Common myeloid progenitor, CD34-positive (primary cell): Measurements from ENCODE around the gene SLC17A9.
A peak's percentile ranks its signal among the peaks of the same experiment; 100 is the strongest.

Experiments used
- CTCF ChIA-PET: fragments of 350-600 bp; sonication (Branson Sonifier 250); formaldehyde crosslinking; loops from one replicate; lab custom pipeline; 2021; ENCODE audit warnings: antibody characterized with exemption; lab: Charles Lee
- POLR2A ChIA-PET: fragments of 350-600 bp; sonication (Branson Sonifier 250); formaldehyde crosslinking; loops from one replicate; lab custom pipeline; 2021; ENCODE audit warnings: antibody characterized with exemption; lab: Charles Lee
- DNase-seq, 3 donors: peaks; one replicate each; pipeline versions ENCODE4 v3.0.0 to v3.0.0-alpha.2; 2013
- H3K27ac ChIP-seq, 2 experiments: 1 replicate in 1 of 2; 2 replicates in 1 of 2; pipeline ENCODE4 v1.7.0; 2013; ENCODE audit warnings: inconsistent platforms in 2 of 2, low read length in 2 of 2, mild to moderate bottlenecking in 2 of 2, low read depth in 1 of 2, moderate library complexity in 1 of 2; ENCODE audit not compliant: severe bottlenecking in 2 of 2, insufficient read depth in 1 of 2, poor library complexity in 1 of 2
- H3K27me3 ChIP-seq, 5 experiments: replicated peaks in 2 of 5; 1 replicate in 3 of 5; 2 replicates in 2 of 5; pipeline versions ENCODE4 v1.6.1 to v1.7.0; 2013; ENCODE audit warnings: low read length in 4 of 5, mild to moderate bottlenecking in 2 of 5, moderate library complexity in 2 of 5, inconsistent platforms in 1 of 5; ENCODE audit not compliant: insufficient read depth in 5 of 5, control insufficient read depth in 4 of 5
- H3K36me3 ChIP-seq, 4 experiments: 1 replicate in 2 of 4; 2 replicates in 2 of 4; pipeline versions ENCODE4 v1.6.1 to v1.7.0; 2013; ENCODE audit warnings: low read length in 3 of 4, control low read depth in 1 of 4, mild to moderate bottlenecking in 1 of 4; ENCODE audit not compliant: control insufficient read depth in 4 of 4, insufficient read depth in 4 of 4
- H3K4me1 ChIP-seq, 4 experiments: 1 replicate in 3 of 4; 2 replicates in 1 of 4; pipeline versions ENCODE4 v1.6.1 to v1.7.1; 2013; ENCODE audit warnings: low read length in 3 of 4, mild to moderate bottlenecking in 3 of 4, control low read depth in 1 of 4, inconsistent platforms in 1 of 4, moderate library complexity in 1 of 4; ENCODE audit not compliant: control insufficient read depth in 4 of 4, insufficient read depth in 4 of 4; ENCODE audit errors: control extremely low read depth in 1 of 4
- H3K4me3 ChIP-seq, 7 experiments: 1 replicate in 4 of 7; 2 replicates in 3 of 7; pipeline versions ENCODE4 v1.5.1 to v1.7.0; 2013; ENCODE audit warnings: mild to moderate bottlenecking in 7 of 7, low read length in 6 of 7, moderate library complexity in 6 of 7, inconsistent platforms in 2 of 7, low read depth in 2 of 7, control low read depth in 1 of 7; ENCODE audit not compliant: insufficient read depth in 4 of 7, control insufficient read depth in 1 of 7; ENCODE audit errors: extremely low read depth in 1 of 7
- H3K9me3 ChIP-seq, 5 experiments: 1 replicate in 4 of 5; 2 replicates in 1 of 5; pipeline versions ENCODE4 v1.6.1 to v1.7.1; 2013; ENCODE audit warnings: low read length in 4 of 5, mild to moderate bottlenecking in 2 of 5, inconsistent platforms in 1 of 5, low read depth in 1 of 5, moderate library complexity in 1 of 5; ENCODE audit not compliant: control insufficient read depth in 4 of 5, insufficient read depth in 2 of 5; ENCODE audit errors: control extremely low read depth in 1 of 5
- WGBS: methylation state at CpG from one replicate; pipeline ENCODE4 v1.1.5; 2013; ENCODE audit not compliant: insufficient coverage; 5-methylcytosine and 5-hydroxymethylcytosine counted together

SLC17A9 gene

GRCh38 chr20:62949962-62950361, 2.5 kb upstream of the SLC17A9 start:
- H3K9me3 ChIP-seq = peaks cover 0 to 9% (median 4%) of the 10 kb centered on the region in 5 experiments
- peaks cover 2 to 36% (median 33%) of the 10 kb centered on the region in 4 experiments for H3K4me1 ChIP-seq
- CTCF ChIA-PET = interaction anchor here (0.8 to 2.1 kb wide), 6 partner anchors 14 to 57 kb away, joined by 3 to 6 read pairs (median 4); partner anchors contain the start of gene BHLHE23
- no peak overlapping the region for H3K27ac ChIP-seq
- no peak for DNase-seq
- H3K36me3 ChIP-seq = peaks cover 10 to 56% (median 47%) of the 10 kb centered on the region in 4 experiments
- POLR2A ChIA-PET = no interaction called here
- WGBS = 98% methylated on average over 10 of the region's 12 CpGs
- no peaks in the 10 kb centered on the region for H3K27me3 ChIP-seq
- H3K4me3 ChIP-seq = no peak overlapping the region

GRCh38 chr20:62950741-62951140, 1.8 kb upstream of the SLC17A9 start:
- ChIA-PET CTCF (interaction anchor here (1.5 kb wide), 1 partner anchor 15 kb away, joined by 5 read pairs; no protein-coding TSS in a partner anchor), POLR2A (no interaction called here)
- Histone ChIP-seq H3K27ac (no peak overlapping the region), H3K36me3 (peaks cover 10 to 52% (median 41%) of the 10 kb centered on the region in 4 experiments), H3K4me3 (no peak overlapping the region), H3K9me3 (peaks cover 0 to 9% (median 4%) of the 10 kb centered on the region in 5 experiments), H3K27me3 (no peaks in the 10 kb centered on the region), H3K4me1 (peaks cover 2 to 44% (median 40%) of the 10 kb centered on the region in 4 experiments)
- no peak for DNase-seq
- WGBS = 99% methylated on average over 7 of the region's 8 CpGs

GRCh38 chr20:62951143-62951895, 1.2 kb upstream of the SLC17A9 start:
- ChIA-PET POLR2A (no interaction called here), CTCF (interaction anchor here (1.5 kb wide), 1 partner anchor 16 kb away, joined by 5 read pairs; no protein-coding TSS in a partner anchor)
- Histone ChIP-seq H3K27me3 (no peaks in the 10 kb centered on the region), H3K4me1 (peaks cover 2 to 49% (median 46%) of the 10 kb centered on the region in 4 experiments), H3K4me3 (peak overlapping the region in 1 of 7 experiments; percentile 83), H3K36me3 (peaks cover 5 to 52% (median 37%) of the 10 kb centered on the region in 4 experiments), H3K27ac (no peak overlapping the region), H3K9me3 (peaks cover 0 to 9% (median 4%) of the 10 kb centered on the region in 5 experiments)
- no peak for DNase-seq
- WGBS = 96% methylated on average over 9 of the region's 11 CpGs

GRCh38 chr20:62951896-62952372, 575 bp upstream of the SLC17A9 start:
- peaks cover 2 to 56% (median 50%) of the 10 kb centered on the region in 4 experiments for H3K4me1 ChIP-seq
- H3K36me3 ChIP-seq = peaks cover 5 to 52% (median 34%) of the 10 kb centered on the region in 4 experiments
- WGBS = 85% methylated on average over 8 of the region's 8 CpGs
- peaks cover 0 to 9% (median 4%) of the 10 kb centered on the region in 5 experiments for H3K9me3 ChIP-seq
- peak overlapping the region; percentile 23 to 90 (median 67) for H3K4me3 ChIP-seq
- POLR2A ChIA-PET = no interaction called here
- CTCF ChIA-PET = no interaction called here
- H3K27ac ChIP-seq = peak overlapping the region; percentile 59 to 81
- no peaks in the 10 kb centered on the region for H3K27me3 ChIP-seq
- DNase-seq = no peak

GRCh38 chr20:62952968-62953838, 694 bp downstream of the SLC17A9 start:
- peaks cover 0 to 9% (median 4%) of the 10 kb centered on the region in 5 experiments for H3K9me3 ChIP-seq
- H3K4me3 ChIP-seq = peak overlapping the region; percentile 11 to 90 (median 67)
- WGBS = 17% methylated on average over 17 of the region's 19 CpGs
- CTCF ChIA-PET = interaction anchor here (1.1 to 2.5 kb wide), 13 partner anchors 9 to 59 kb away, joined by 3 to 12 read pairs (median 8); partner anchors contain the start of genes DIDO1 and GID8
- H3K27me3 ChIP-seq = no peaks in the 10 kb centered on the region
- H3K4me1 ChIP-seq = peaks cover 2 to 68% (median 63%) of the 10 kb centered on the region in 4 experiments
- H3K27ac ChIP-seq = peak overlapping the region; percentile 76 to 83
- peaks cover 5 to 52% (median 35%) of the 10 kb centered on the region in 4 experiments for H3K36me3 ChIP-seq
- POLR2A ChIA-PET = interaction anchor here (0.5 to 1.6 kb wide), 3 partner anchors 11 to 46 kb away, joined by 3 to 6 read pairs (median 6); partner anchors contain the start of gene GID8
- DNase-seq = no peak

- H3K9me3 ChIP-seq = peaks cover 0 to 6% (median 2%) of the 10 kb centered on the region in 5 experiments
- ChIA-PET CTCF (interaction anchor here (1.1 to 2.5 kb wide), 12 partner anchors 10 to 60 kb away, joined by 3 to 12 read pairs (median 8); partner anchors contain the start of genes DIDO1 and GID8), POLR2A (interaction anchor here (1.0 to 1.6 kb wide), 3 partner anchors 10 to 47 kb away, joined by 6 to 7 read pairs (median 6); partner anchors contain the start of gene GID8)
- H3K27me3 ChIP-seq = no peaks in the 10 kb centered on the region
- DNase-seq = peak; percentile 93 to 99 (median 98)
- WGBS = under 1% methylated on average over 28 of the region's 32 CpGs
- H3K27ac ChIP-seq = peak overlapping the region; percentile 76 to 83
- peak overlapping the region; percentile 11 to 90 (median 67) for H3K4me3 ChIP-seq
- H3K4me1 ChIP-seq = peaks cover 2 to 77% (median 71%) of the 10 kb centered on the region in 4 experiments
- H3K36me3 ChIP-seq = peaks cover 2 to 51% (median 29%) of the 10 kb centered on the region in 4 experiments
These were observed 1.6 kb downstream of the SLC17A9 start for GRCh38 chr20:62953839-62954703.
